WTC11 (cell line): ENCODE results near the gene GPATCH8.

Experiments
- GABPB1 ChIP-seq: sonication (generic); formaldehyde crosslinking; IDR thresholded peaks from 2 replicates; pipeline ENCODE4 v1.8.1; 2023; ENCODE audit warnings: mild to moderate bottlenecking, missing genetic modification reagents
- NFE2L1 ChIP-seq: sonication (generic); formaldehyde crosslinking; IDR thresholded peaks from 2 replicates; pipeline ENCODE4 v1.8.1; 2023; ENCODE audit warnings: missing genetic modification reagents
- NR2C2 ChIP-seq: sonication (generic); formaldehyde crosslinking; IDR thresholded peaks from 2 replicates; pipeline ENCODE4 v1.8.0; 2022; ENCODE audit warnings: mild to moderate bottlenecking, missing genetic modification reagents
- ZNF138 ChIP-seq: sonication (generic); formaldehyde crosslinking; conservative IDR thresholded peaks from 2 replicates; pipeline ENCODE4 v1.8.1; 2022; ENCODE audit warnings: mild to moderate bottlenecking, moderate library complexity, missing genetic modification reagents
- TF ChIP-seq, protein P1 (sequence below): fragments of 200-600 bp; IDR thresholded peaks from 2 replicates; pipeline ENCODE4 v1.8.0; 2022; ENCODE audit warnings: antibody characterized with exemption
- TF ChIP-seq, protein P2 (sequence below): sonication (generic); formaldehyde crosslinking; IDR thresholded peaks from 2 replicates; pipeline ENCODE4 v1.8.1; 2022; ENCODE audit warnings: missing genetic modification reagents, borderline replicate concordance

DNA sequence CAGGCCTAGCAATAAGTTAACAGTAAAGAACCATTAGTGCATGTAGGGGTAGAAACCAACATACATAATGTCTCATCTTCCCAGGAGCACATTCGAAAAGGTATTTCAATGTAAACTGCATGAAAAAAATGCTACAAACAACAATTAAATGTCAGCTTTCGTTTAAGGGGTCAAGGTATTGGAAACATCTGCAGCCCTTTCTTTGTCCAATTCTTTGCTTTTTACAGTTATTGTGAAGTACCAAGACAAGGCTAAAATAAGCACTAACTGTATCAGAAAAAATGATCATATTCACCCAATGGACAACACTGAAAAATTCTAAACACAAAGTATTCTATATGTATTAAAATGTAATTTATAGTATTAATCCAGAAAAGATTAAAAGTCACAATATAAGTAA is 37.9 kb downstream of the GPATCH8 start:
- TF ChIP-seq ZNF138 (CRISPR knock-in tag) (no peak), NR2C2 (CRISPR knock-in tag) (no peak), GABPB1 (CRISPR knock-in tag) (no peak), NFE2L1 (CRISPR knock-in tag) (no peak)
- TF ChIP-seq, protein P1, sequence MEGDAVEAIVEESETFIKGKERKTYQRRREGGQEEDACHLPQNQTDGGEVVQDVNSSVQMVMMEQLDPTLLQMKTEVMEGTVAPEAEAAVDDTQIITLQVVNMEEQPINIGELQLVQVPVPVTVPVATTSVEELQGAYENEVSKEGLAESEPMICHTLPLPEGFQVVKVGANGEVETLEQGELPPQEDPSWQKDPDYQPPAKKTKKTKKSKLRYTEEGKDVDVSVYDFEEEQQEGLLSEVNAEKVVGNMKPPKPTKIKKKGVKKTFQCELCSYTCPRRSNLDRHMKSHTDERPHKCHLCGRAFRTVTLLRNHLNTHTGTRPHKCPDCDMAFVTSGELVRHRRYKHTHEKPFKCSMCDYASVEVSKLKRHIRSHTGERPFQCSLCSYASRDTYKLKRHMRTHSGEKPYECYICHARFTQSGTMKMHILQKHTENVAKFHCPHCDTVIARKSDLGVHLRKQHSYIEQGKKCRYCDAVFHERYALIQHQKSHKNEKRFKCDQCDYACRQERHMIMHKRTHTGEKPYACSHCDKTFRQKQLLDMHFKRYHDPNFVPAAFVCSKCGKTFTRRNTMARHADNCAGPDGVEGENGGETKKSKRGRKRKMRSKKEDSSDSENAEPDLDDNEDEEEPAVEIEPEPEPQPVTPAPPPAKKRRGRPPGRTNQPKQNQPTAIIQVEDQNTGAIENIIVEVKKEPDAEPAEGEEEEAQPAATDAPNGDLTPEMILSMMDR, result no peak
- TF ChIP-seq, protein P2, sequence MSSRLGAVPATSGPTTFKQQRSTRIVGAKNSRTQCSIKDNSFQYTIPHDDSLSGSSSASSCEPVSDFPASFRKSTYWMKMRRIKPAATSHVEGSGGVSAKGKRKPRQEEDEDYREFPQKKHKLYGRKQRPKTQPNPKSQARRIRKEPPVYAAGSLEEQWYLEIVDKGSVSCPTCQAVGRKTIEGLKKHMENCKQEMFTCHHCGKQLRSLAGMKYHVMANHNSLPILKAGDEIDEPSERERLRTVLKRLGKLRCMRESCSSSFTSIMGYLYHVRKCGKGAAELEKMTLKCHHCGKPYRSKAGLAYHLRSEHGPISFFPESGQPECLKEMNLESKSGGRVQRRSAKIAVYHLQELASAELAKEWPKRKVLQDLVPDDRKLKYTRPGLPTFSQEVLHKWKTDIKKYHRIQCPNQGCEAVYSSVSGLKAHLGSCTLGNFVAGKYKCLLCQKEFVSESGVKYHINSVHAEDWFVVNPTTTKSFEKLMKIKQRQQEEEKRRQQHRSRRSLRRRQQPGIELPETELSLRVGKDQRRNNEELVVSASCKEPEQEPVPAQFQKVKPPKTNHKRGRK (CRISPR knock-in tag), result no peak
